COLO668 (cell line): ENCODE results near the gene C3orf70.

Experiments used
- DNase-seq: peaks from one replicate; lab custom pipeline; 2025; ENCODE audit not compliant: unreplicated experiment; lab: John Stamatoyannopoulos, UW

Gene C3orf70

DNA sequence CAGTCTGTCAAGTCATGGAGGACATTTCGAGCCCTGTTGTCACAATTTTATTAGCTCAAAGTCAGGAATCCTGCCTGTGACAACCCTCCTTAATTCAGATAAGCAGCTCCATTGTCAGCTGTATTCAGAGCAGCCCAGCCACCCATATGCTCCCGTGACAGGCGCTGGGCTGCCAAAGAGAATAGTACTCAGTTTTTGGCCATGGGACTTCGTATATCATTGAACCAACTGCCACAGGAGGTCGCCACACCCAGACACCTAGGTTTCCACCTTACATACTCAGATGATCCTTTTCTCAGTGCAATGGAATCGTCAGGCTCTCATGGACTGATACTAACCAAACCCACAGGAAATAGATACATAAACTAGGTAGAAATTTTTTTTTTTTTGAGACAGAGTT lies 100.2 kb downstream of the C3orf70 start:
- no peak for DNase-seq

DNA sequence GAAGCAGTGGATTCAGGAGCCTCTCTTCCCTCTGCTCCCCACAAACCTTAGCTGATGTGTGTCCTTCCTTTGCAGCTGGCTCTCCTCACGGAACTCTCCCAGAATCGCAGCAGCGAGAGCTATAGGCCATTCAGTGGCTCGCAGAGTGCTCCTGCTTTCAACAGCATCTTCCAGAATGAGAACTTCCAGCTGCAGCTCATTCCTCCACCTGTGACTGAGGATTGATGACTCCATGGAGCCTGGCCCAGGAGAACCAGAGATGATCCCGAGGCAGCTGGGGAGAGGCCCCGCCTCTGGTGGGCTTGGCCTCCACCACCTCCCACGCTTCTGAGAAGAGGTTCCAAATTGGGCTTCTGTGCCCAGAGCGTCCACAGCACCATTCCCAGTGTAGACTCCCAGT lies 101.1 kb downstream of the C3orf70 start:
- no peak for DNase-seq

- no peak for DNase-seq
Measured at GRCh38 chr3:185049710-185050109, 103.2 kb downstream of the C3orf70 start.

DNA sequence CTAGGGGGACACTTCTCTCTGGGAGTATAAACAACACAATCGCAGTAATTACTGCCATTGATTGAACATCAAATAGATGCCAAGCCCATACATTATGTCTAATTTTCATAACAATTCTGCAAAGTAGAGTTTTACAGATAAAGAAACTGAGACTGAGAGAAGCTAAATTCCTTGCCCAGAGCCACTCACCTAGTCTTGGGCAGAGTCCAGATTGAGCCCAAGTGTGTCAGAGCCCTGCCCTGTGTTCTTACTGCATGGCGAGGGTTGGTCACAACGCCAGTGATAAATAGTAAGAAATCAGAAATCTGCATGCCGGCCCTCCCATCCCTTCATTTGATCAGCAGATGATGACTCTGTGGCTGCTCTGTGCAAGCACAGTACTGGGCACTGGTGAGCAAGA lies 106.3 kb downstream of the C3orf70 start:
- DNase-seq: no peak

DNA sequence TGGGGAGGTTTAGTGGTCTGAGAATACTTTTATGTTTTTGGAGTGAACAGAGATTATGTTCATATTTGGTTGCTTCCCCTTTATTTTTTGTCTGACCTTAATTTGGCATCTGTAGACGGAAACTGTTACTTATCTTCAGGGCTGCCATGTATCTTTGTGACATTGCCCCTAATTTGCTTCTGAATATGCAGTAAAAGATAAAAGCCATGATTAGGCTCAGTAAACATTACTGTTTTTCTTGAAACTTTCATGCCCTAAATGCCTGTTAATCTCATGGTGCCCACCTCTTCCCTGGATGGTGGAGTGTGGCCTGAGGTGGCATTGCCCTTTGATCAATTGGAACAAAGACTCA lies 106.7 kb downstream of the C3orf70 start:
- DNase-seq: no peak

GRCh38 chr3:185042312-185043050 lies 110.4 kb downstream of the C3orf70 start:
- no peak for DNase-seq

DNA sequence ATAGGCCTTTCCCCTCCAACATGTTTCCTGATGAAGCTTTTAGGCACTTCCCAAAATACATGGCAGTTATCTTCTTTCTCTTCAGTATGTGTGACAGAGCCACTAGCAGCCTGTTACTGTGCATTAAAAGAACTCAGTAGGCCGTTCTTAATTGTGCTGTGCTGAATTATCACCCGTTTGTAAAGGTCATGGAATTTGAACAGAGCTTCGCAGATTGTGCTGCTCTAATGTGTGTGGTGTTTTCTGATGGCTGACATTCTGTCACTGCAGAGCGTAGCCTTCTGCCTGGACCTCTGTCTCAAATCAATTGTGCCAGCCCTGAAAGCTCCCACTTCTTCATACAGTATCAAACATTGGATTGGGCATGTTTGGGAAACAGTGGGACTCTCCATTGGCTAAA lies 111.3 kb downstream of the C3orf70 start:
- no peak for DNase-seq

- no peak for DNase-seq
Measured at GRCh38 chr3:185040425-185040824, 112.4 kb downstream of the C3orf70 start.

DNA sequence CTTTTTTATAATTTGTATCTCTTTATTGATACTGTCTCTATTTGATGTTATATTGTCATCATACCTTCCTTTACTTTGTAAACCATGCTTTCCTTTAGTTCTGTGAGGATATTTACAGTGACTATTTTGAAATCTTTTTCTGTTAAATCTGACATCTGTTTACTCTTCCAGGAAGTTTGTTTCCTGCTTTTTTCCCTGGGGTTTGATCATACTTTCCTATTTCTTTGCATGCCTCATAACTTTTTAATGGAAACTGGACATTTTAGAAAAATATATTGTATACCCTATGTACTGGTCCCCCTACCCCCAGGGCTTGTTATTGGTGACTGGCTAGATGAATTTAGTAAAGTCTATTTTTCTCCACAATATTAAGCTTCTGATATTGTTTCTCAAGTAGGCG lies 115.1 kb downstream of the C3orf70 start:
- DNase-seq: no peak

DNA sequence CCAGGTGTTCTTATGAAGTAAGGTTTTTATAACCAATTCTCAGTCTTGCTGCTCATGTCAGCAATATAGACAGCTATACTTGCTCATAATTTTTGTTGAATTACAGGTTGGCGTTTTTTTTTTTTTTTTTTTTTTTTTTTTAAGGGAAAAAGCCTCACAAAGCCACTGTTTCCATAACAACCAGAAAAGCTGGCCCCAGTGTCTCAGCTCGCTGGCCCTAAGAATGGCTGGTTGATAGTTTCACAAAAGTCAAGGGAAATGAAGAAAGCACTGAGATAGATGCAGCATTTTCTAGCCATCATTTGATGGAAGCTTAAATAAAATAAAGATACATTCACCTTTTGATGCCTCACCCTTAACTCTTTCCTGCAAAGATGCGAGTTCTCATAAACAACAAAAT lies 121.9 kb downstream of the C3orf70 start:
- DNase-seq: no peak

- DNase-seq: no peak
Measured at GRCh38 chr3:185030399-185030798, 122.5 kb downstream of the C3orf70 start.

DNA sequence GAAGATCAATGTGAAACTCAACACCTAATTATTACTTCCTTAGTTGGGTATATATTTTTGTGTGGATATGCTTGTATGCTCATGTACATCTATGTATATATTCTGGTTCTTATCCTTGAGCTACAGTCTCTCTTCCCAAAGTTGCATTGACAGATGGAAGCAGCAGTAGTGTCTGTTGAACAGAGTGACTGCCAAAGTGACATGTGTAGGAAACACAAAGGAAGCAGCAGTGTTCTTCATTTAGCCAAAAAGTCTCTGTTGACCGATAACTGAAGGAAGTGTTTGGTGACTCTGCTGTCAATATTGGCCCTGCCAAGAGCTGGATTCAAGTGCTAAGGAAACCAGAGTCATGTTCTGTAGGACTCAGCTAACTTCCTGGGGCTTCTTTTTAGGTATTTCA lies 123.8 kb downstream of the C3orf70 start:
- DNase-seq: no peak

DNA sequence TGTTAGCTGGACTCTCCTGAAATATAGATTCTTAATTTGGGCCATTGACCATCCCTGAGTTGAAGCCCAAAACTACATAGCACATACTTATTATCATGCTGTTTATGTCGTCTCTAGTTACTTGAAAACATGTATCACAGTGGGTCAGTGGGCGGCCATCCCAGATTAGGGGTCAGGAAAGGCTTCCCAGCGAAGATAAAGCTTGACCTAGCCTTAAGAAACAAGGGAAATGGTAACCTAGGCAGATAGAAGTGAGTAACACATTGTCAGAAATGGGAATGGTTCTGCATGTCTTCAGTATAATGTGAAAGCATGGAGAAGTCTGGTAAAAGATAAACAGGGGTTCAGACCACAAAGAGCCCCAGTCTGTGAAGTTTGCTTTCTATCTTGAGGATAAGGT lies 124.7 kb downstream of the C3orf70 start:
- no peak for DNase-seq
